DND-41 (cell line): Measurements from ENCODE around the gene AUTS2.

Experiments used
- ATAC-seq: fragments of 200-7000 bp; cut with Tn5 transposase; 3 replicates; pipeline ENCODE4 v1.9.1; 2021; ENCODE audit warnings: low read depth; ENCODE audit not compliant: insufficient read depth
- DNase-seq: peaks from one replicate; pipeline ENCODE4 v3.0.0-alpha.2; 2020
- H2AFZ ChIP-seq: 2 replicates; pipeline ENCODE4 v1.6.0; 2012; ENCODE audit warnings: low read depth, low read length
- H3K27ac ChIP-seq: 2 replicates; pipeline ENCODE4 v1.5.1; 2012; ENCODE audit warnings: low read length, inconsistent platforms
- H3K27me3 ChIP-seq: fragments of 200-600 bp; sonication (generic); 2 replicates; pipeline ENCODE4 v1.6.0; 2012; ENCODE audit warnings: low read length, mild to moderate bottlenecking, inconsistent platforms; ENCODE audit not compliant: insufficient read depth, poor library complexity
- H3K36me3 ChIP-seq: 2 replicates; pipeline ENCODE4 v1.5.1; 2012; ENCODE audit warnings: low read length, inconsistent platforms; ENCODE audit not compliant: insufficient read depth
- H3K4me1 ChIP-seq: 2 replicates; pipeline ENCODE4 v1.5.1; 2012; ENCODE audit warnings: mild to moderate bottlenecking, low read length; ENCODE audit not compliant: insufficient read depth
- H3K4me2 ChIP-seq: 2 replicates; pipeline ENCODE4 v1.6.0; 2012; ENCODE audit warnings: mild to moderate bottlenecking, moderate library complexity, low read length, inconsistent platforms; ENCODE audit not compliant: insufficient read depth
- H3K4me3 ChIP-seq, 2 experiments: fragments of 200-600 bp in 1 of 2; shearing (Covaris generic) in 1 of 2; 2 replicates each; pipeline ENCODE4 v1.5.1; 2012 to 2016; ENCODE audit warnings: inconsistent platforms in 2 of 2, low read length in 2 of 2, mild to moderate bottlenecking in 2 of 2, low read depth in 1 of 2, moderate library complexity in 1 of 2
- H3K79me2 ChIP-seq: 2 replicates; pipeline ENCODE4 v1.6.0; 2012; ENCODE audit warnings: low read length, inconsistent platforms; ENCODE audit not compliant: insufficient read depth
- H3K9ac ChIP-seq: 2 replicates; pipeline ENCODE4 v1.6.0; 2012; ENCODE audit warnings: low read depth, mild to moderate bottlenecking, inconsistent platforms, low read length, moderate library complexity
- H3K9me3 ChIP-seq: 2 replicates; pipeline ENCODE4 v1.5.1; 2012; ENCODE audit warnings: low read length, moderate library complexity, mild to moderate bottlenecking, inconsistent platforms; ENCODE audit not compliant: insufficient read depth, severe bottlenecking
- H4K20me1 ChIP-seq: 2 replicates; pipeline ENCODE4 v1.6.0; 2012; ENCODE audit warnings: low read length; ENCODE audit not compliant: insufficient read depth
- CTCF ChIP-seq: IDR thresholded peaks from 2 replicates; pipeline ENCODE4 v1.5.1; 2012; ENCODE audit warnings: borderline replicate concordance, low read length, moderate library complexity, mild to moderate bottlenecking; ENCODE audit not compliant: poor library complexity, severe bottlenecking; ENCODE audit errors: extremely low read depth
- EZH2 ChIP-seq: IDR thresholded peaks from 3 replicates; pipeline ENCODE4 v1.6.1; 2012; ENCODE audit warnings: borderline replicate concordance, low read depth, mild to moderate bottlenecking, moderate library complexity, low read length, inconsistent platforms; ENCODE audit not compliant: severe bottlenecking

The AUTS2 gene

GRCh38 chr7:70640266-70640833 lies 1042.1 kb downstream of the AUTS2 start:
- ATAC-seq (no peak), DNase-seq (no peak)
- no peaks in the 10 kb centered on the region for H3K9me3 ChIP-seq
- no peaks in the 10 kb centered on the region for H3K79me2 ChIP-seq
- 0 out of 2 replicates have a peak, but pooled peaks cover 3% of the 10 kb centered on the region for H4K20me1 ChIP-seq
- H3K4me1 ChIP-seq, result no peaks in the 10 kb centered on the region
- H3K4me2 ChIP-seq, result no peak overlapping the region
- H2AFZ ChIP-seq, result no peak overlapping the region
- H3K36me3 ChIP-seq, result no peaks in the 10 kb centered on the region
- no peak overlapping the region for H3K4me3 ChIP-seq
- H3K9ac ChIP-seq, result no peak overlapping the region
- H3K27me3 ChIP-seq, result no peaks in the 10 kb centered on the region
- TF ChIP-seq EZH2 (no peak), CTCF (no peak)
- H3K27ac ChIP-seq, result no peak overlapping the region

- Histone ChIP-seq H3K9ac (no peak overlapping the region), H2AFZ (no peak overlapping the region), H3K27ac (no peak overlapping the region), H3K9me3 (no peaks in the 10 kb centered on the region), H3K27me3 (no peaks in the 10 kb centered on the region), H4K20me1 (no peaks in the 10 kb centered on the region), H3K4me2 (no peak overlapping the region), H3K36me3 (no peaks in the 10 kb centered on the region), H3K4me3 (no peak overlapping the region), H3K4me1 (no peaks in the 10 kb centered on the region), H3K79me2 (no peaks in the 10 kb centered on the region)
- TF ChIP-seq EZH2, result no peak
- no peak for TF ChIP-seq CTCF
- DNase-seq (no peak), ATAC-seq (no peak)
These were observed 1043.6 kb downstream of the AUTS2 start for GRCh38 chr7:70641882-70642281.

GRCh38 chr7:70645279-70645678 lies 1047.0 kb downstream of the AUTS2 start:
- ATAC-seq, result no peak
- TF ChIP-seq EZH2, result no peak
- TF ChIP-seq CTCF, result no peak

GRCh38 chr7:70645876-70646351 lies 1047.6 kb downstream of the AUTS2 start:
- DNase-seq (no peak), ATAC-seq (no peak)
- Histone ChIP-seq H3K4me1 (peaks cover 18% of the 10 kb centered on the region), H3K27ac (no peak overlapping the region), H3K79me2 (no peaks in the 10 kb centered on the region), H3K4me3 (no peak overlapping the region), H3K36me3 (no peaks in the 10 kb centered on the region), H2AFZ (no peak overlapping the region), H4K20me1 (no peaks in the 10 kb centered on the region), H3K4me2 (no peak overlapping the region), H3K9me3 (no peaks in the 10 kb centered on the region), H3K9ac (no peak overlapping the region), H3K27me3 (no peaks in the 10 kb centered on the region)
- TF ChIP-seq CTCF (no peak), EZH2 (no peak)

More at GRCh38 chr7:70645279-70645678, 1047.0 kb downstream of the AUTS2 start:
- H2AFZ ChIP-seq, result no peak overlapping the region
- H4K20me1 ChIP-seq, result no peaks in the 10 kb centered on the region
- H3K9me3 ChIP-seq, result no peaks in the 10 kb centered on the region
- DNase-seq, result no peak
- H3K4me1 ChIP-seq, result peaks cover 18% of the 10 kb centered on the region
- H3K4me2 ChIP-seq, result no peak overlapping the region
- no peaks in the 10 kb centered on the region for H3K36me3 ChIP-seq
- H3K79me2 ChIP-seq, result no peaks in the 10 kb centered on the region
- no peak overlapping the region for H3K27ac ChIP-seq
- H3K9ac ChIP-seq, result no peak overlapping the region
- no peaks in the 10 kb centered on the region for H3K27me3 ChIP-seq
- no peak overlapping the region for H3K4me3 ChIP-seq
